HEK293 (cell line): ENCODE results near the gene SLIT1.

Experiments used
- CTCF ChIA-PET: fragments of 350-600 bp; formaldehyde crosslinking; extraction: SDS; loops from one replicate; lab custom pipeline; 2021; ENCODE audit warnings: antibody characterized with exemption; lab: Yijun Ruan, JAX
- POLR2A ChIA-PET: fragments of 300-600 bp; formaldehyde crosslinking; extraction: SDS; loops from one replicate; lab custom pipeline; 2020; ENCODE audit warnings: antibody characterized with exemption, inconsistent platforms; lab: Yijun Ruan, JAX
- H3K27ac ChIP-seq: fragments of 200-500 bp; sonication (Bioruptor generic); 2 replicates; pipeline ENCODE4 v1.5.1; 2014; ENCODE audit warnings: low read depth, low read length, control low read depth, inconsistent platforms; ENCODE audit errors: extremely low read depth
- H3K36me3 ChIP-seq, 2 experiments: fragments of 200-500 bp in 1 of 2; sonication (Bioruptor generic) in 1 of 2; 1 replicate in 1 of 2; 2 replicates in 1 of 2; pipeline ENCODE4 v1.5.1; 2014 to 2017; ENCODE audit warnings: inconsistent platforms in 2 of 2, low read length in 2 of 2; ENCODE audit not compliant: control insufficient read depth in 2 of 2, insufficient read depth in 1 of 2
- H3K4me1 ChIP-seq: fragments of 200-500 bp; sonication (Bioruptor generic); 2 replicates; pipeline ENCODE4 v1.5.1; 2014; ENCODE audit warnings: mild to moderate bottlenecking, low read length, inconsistent platforms; ENCODE audit not compliant: control insufficient read depth, insufficient read depth
- H3K4me3 ChIP-seq: 2 replicates; pipeline ENCODE4 v1.5.1; 2011; ENCODE audit warnings: low read depth, mild to moderate bottlenecking, control low read depth, low read length, moderate library complexity
- H3K9me3 ChIP-seq: fragments of 200-500 bp; sonication (Bioruptor generic); 2 replicates; pipeline ENCODE4 v1.5.1; 2014; ENCODE audit warnings: low read depth, low read length, inconsistent platforms; ENCODE audit not compliant: control insufficient read depth, insufficient read depth
- GLI2 ChIP-seq: fragments of 450-650 bp; formaldehyde crosslinking; IDR thresholded peaks from 2 replicates; pipeline ENCODE4; 2017; ENCODE audit warnings: missing biosample characterization, missing genetic modification characterization, low read depth, borderline replicate concordance
- KLF10 ChIP-seq: fragments of 450-650 bp; IDR thresholded peaks from 2 replicates; pipeline ENCODE4 v1.5.1; 2018; ENCODE audit warnings: missing biosample characterization, mild to moderate bottlenecking, missing genetic modification characterization
- TRIM28 ChIP-seq: IDR thresholded peaks from 2 replicates; pipeline ENCODE4 v1.6.1; 2011; ENCODE audit warnings: low read length, control low read depth, borderline replicate concordance
- ZIC2 ChIP-seq: fragments of 450-650 bp; formaldehyde crosslinking; IDR thresholded peaks from 2 replicates; pipeline ENCODE4 v1.5.1; 2016; ENCODE audit warnings: missing biosample characterization, missing genetic modification characterization
- ZNF157 ChIP-seq: fragments of 450-650 bp; formaldehyde crosslinking; IDR thresholded peaks from 2 replicates; pipeline ENCODE4 v1.5.1; 2016; ENCODE audit warnings: missing biosample characterization, missing genetic modification characterization
- ZNF19 ChIP-seq: fragments of 450-650 bp; formaldehyde crosslinking; IDR thresholded peaks from 2 replicates; pipeline ENCODE4; 2016; ENCODE audit warnings: missing biosample characterization, missing genetic modification characterization, low read depth
- ZNF23 ChIP-seq: fragments of 450-650 bp; formaldehyde crosslinking; IDR thresholded peaks from 2 replicates; pipeline ENCODE4 v1.5.1; 2016; ENCODE audit warnings: missing biosample characterization, missing genetic modification characterization, borderline replicate concordance
- ZNF311 ChIP-seq: fragments of 450-650 bp; formaldehyde crosslinking; IDR thresholded peaks from 2 replicates; pipeline ENCODE4 v1.5.1; 2017; ENCODE audit warnings: missing biosample characterization, missing genetic modification characterization, borderline replicate concordance
- ZNF394 ChIP-seq: fragments of 450-650 bp; formaldehyde crosslinking; IDR thresholded peaks from 2 replicates; pipeline ENCODE4 v1.5.1; 2016; ENCODE audit warnings: missing biosample characterization, missing genetic modification characterization, mild to moderate bottlenecking, moderate library complexity, borderline replicate concordance
- ZNF544 ChIP-seq: fragments of 450-650 bp; formaldehyde crosslinking; IDR thresholded peaks from 2 replicates; pipeline ENCODE4 v1.5.0; 2017; ENCODE audit warnings: missing biosample characterization, missing genetic modification characterization
- ZNF600 ChIP-seq: fragments of 450-650 bp; formaldehyde crosslinking; IDR thresholded peaks from 2 replicates; pipeline ENCODE4 v1.5.1; 2016; ENCODE audit warnings: missing biosample characterization, missing genetic modification characterization
- ZNF660 ChIP-seq: fragments of 450-650 bp; IDR thresholded peaks from 2 replicates; pipeline ENCODE4 v1.5.1; 2018; ENCODE audit warnings: missing biosample characterization, mild to moderate bottlenecking, missing genetic modification characterization
- TF ChIP-seq, protein P1 (sequence below): fragments of 450-650 bp; formaldehyde crosslinking; IDR thresholded peaks from 2 replicates; pipeline ENCODE4 v1.5.1; 2017; ENCODE audit warnings: missing biosample characterization, missing genetic modification characterization
- TF ChIP-seq, protein P2 (sequence below): fragments of 450-650 bp; formaldehyde crosslinking; IDR thresholded peaks from 2 replicates; pipeline ENCODE4 v1.5.1; 2017; ENCODE audit warnings: missing biosample characterization, missing genetic modification characterization
- TF ChIP-seq, protein P3 (sequence below): fragments of 450-650 bp; formaldehyde crosslinking; IDR thresholded peaks from 2 replicates; pipeline ENCODE4 v1.5.1; 2016; ENCODE audit warnings: missing biosample characterization, missing genetic modification characterization
- TF ChIP-seq, protein P4 (sequence below): fragments of 450-650 bp; formaldehyde crosslinking; IDR thresholded peaks from 2 replicates; pipeline ENCODE4 v1.5.1; 2016; ENCODE audit warnings: missing biosample characterization, missing genetic modification characterization
- TF ChIP-seq, protein P5 (sequence below): fragments of 450-650 bp; formaldehyde crosslinking; IDR thresholded peaks from 2 replicates; pipeline ENCODE4 v1.5.1; 2017; ENCODE audit warnings: missing biosample characterization, missing genetic modification characterization
- TF ChIP-seq, protein P6 (sequence below): fragments of 450-650 bp; formaldehyde crosslinking; IDR thresholded peaks from 2 replicates; pipeline ENCODE4 v1.5.1; 2016; ENCODE audit warnings: missing biosample characterization, missing genetic modification characterization
- TF ChIP-seq, protein P7 (sequence below): fragments of 450-650 bp; formaldehyde crosslinking; IDR thresholded peaks from 2 replicates; pipeline ENCODE4 v1.5.1; 2016; ENCODE audit warnings: missing biosample characterization, missing genetic modification characterization

SLIT1 gene

DNA sequence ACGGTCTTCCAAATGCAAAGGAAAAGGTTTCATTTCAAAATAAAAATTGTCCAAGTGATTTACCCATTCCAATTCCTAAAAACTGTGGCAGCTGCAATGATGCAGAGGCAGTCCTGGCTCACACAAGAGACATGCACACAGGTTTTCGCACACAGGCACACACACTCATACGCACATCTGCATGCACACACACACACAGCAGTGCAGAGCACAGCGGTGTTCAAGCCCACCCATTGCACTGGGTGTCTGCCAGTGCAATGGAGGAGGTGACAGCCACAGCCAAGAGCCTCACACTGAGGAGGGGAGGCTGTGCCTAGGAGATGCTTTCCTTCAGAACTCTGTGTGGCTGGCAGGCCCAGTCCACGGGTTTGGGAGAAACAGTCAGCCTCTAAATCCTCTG, 123.7 kb downstream of the SLIT1 start:
- POLR2A ChIA-PET = no interaction called here
- no peaks in the 10 kb centered on the region for H3K36me3 ChIP-seq
- CTCF ChIA-PET = interaction anchor here (1.3 to 7.2 kb wide), 4 partner anchors 9 to 692 kb away, joined by 3 to 46 read pairs (median 8); no protein-coding TSS in a partner anchor

More for the DNA sequence above, 123.7 kb downstream of the SLIT1 start:
- H3K27ac ChIP-seq = no peak overlapping the region
- H3K4me3 ChIP-seq = no peak overlapping the region
- no peak for TF ChIP-seq KLF10 (tag by site-specific recombination)
- TF ChIP-seq ZNF660 (tag by site-specific recombination) = no peak
- TF ChIP-seq, protein P1, sequence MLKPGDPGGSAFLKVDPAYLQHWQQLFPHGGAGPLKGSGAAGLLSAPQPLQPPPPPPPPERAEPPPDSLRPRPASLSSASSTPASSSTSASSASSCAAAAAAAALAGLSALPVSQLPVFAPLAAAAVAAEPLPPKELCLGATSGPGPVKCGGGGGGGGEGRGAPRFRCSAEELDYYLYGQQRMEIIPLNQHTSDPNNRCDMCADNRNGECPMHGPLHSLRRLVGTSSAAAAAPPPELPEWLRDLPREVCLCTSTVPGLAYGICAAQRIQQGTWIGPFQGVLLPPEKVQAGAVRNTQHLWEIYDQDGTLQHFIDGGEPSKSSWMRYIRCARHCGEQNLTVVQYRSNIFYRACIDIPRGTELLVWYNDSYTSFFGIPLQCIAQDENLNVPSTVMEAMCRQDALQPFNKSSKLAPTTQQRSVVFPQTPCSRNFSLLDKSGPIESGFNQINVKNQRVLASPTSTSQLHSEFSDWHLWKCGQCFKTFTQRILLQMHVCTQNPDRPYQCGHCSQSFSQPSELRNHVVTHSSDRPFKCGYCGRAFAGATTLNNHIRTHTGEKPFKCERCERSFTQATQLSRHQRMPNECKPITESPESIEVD (tag by site-specific recombination) = no peak
- TF ChIP-seq, protein P2, sequence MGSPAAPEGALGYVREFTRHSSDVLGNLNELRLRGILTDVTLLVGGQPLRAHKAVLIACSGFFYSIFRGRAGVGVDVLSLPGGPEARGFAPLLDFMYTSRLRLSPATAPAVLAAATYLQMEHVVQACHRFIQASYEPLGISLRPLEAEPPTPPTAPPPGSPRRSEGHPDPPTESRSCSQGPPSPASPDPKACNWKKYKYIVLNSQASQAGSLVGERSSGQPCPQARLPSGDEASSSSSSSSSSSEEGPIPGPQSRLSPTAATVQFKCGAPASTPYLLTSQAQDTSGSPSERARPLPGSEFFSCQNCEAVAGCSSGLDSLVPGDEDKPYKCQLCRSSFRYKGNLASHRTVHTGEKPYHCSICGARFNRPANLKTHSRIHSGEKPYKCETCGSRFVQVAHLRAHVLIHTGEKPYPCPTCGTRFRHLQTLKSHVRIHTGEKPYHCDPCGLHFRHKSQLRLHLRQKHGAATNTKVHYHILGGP (tag by site-specific recombination) = no peak
- TF ChIP-seq, protein P3, sequence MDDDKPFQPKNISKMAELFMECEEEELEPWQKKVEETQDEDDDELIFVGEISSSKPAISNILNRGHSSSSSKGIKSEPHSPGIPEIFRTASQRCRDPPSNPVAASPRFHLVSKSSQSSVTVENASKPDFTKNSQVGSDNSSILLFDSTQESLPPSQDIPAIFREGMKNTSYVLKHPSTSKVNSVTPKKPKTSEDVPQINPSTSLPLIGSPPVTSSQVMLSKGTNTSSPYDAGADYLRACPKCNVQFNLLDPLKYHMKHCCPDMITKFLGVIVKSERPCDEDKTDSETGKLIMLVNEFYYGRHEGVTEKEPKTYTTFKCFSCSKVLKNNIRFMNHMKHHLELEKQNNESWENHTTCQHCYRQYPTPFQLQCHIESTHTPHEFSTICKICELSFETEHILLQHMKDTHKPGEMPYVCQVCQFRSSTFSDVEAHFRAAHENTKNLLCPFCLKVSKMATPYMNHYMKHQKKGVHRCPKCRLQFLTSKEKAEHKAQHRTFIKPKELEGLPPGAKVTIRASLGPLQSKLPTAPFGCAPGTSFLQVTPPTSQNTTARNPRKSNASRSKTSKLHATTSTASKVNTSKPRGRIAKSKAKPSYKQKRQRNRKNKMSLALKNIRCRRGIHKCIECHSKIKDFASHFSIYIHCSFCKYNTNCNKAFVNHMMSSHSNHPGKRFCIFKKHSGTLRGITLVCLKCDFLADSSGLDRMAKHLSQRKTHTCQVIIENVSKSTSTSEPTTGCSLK = no peak
- TF ChIP-seq ZNF544 (tag by site-specific recombination) = no peak
- TF ChIP-seq TRIM28 = no peak
- TF ChIP-seq ZNF311 (tag by site-specific recombination) = no peak
- no peak for TF ChIP-seq ZNF23 (tag by site-specific recombination)
- no peak for TF ChIP-seq ZIC2 (tag by site-specific recombination)
- TF ChIP-seq, protein P4, sequence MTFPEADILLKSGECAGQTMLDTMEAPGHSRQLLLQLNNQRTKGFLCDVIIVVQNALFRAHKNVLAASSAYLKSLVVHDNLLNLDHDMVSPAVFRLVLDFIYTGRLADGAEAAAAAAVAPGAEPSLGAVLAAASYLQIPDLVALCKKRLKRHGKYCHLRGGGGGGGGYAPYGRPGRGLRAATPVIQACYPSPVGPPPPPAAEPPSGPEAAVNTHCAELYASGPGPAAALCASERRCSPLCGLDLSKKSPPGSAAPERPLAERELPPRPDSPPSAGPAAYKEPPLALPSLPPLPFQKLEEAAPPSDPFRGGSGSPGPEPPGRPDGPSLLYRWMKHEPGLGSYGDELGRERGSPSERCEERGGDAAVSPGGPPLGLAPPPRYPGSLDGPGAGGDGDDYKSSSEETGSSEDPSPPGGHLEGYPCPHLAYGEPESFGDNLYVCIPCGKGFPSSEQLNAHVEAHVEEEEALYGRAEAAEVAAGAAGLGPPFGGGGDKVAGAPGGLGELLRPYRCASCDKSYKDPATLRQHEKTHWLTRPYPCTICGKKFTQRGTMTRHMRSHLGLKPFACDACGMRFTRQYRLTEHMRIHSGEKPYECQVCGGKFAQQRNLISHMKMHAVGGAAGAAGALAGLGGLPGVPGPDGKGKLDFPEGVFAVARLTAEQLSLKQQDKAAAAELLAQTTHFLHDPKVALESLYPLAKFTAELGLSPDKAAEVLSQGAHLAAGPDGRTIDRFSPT = no peak
- no peak for TF ChIP-seq ZNF600
- TF ChIP-seq ZNF157 (tag by site-specific recombination) = no peak
- TF ChIP-seq GLI2 (tag by site-specific recombination) = no peak
- no peak for TF ChIP-seq ZNF19 (tag by site-specific recombination)
- TF ChIP-seq ZNF394 (tag by site-specific recombination) = no peak
- TF ChIP-seq, protein P5, sequence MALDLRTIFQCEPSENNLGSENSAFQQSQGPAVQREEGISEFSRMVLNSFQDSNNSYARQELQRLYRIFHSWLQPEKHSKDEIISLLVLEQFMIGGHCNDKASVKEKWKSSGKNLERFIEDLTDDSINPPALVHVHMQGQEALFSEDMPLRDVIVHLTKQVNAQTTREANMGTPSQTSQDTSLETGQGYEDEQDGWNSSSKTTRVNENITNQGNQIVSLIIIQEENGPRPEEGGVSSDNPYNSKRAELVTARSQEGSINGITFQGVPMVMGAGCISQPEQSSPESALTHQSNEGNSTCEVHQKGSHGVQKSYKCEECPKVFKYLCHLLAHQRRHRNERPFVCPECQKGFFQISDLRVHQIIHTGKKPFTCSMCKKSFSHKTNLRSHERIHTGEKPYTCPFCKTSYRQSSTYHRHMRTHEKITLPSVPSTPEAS = no peak
- TF ChIP-seq, protein P6, sequence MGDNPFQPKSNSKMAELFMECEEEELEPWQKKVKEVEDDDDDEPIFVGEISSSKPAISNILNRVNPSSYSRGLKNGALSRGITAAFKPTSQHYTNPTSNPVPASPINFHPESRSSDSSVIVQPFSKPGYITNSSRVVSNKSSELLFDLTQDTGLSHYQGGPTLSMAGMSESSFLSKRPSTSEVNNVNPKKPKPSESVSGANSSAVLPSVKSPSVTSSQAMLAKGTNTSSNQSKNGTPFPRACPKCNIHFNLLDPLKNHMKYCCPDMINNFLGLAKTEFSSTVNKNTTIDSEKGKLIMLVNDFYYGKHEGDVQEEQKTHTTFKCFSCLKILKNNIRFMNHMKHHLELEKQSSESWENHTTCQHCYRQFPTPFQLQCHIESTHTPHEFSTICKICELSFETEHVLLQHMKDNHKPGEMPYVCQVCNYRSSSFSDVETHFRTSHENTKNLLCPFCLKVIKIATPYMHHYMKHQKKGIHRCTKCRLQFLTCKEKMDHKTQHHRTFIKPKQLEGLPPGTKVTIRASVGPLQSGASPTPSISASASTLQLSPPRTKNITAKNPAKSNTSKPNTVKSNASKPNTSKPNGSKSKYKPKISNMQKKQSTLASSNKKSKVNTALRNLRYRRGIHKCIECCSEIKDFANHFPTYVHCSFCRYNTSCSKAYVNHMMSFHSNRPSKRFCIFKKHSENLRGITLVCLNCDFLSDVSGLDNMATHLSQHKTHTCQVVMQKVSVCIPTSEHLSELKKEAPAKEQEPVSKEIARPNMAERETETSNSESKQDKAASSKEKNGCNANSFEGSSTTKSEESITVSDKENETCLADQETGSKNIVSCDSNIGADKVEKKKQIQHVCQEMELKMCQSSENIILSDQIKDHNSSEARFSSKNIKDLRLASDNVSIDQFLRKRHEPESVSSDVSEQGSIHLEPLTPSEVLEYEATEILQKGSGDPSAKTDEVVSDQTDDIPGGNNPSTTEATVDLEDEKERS (tag by site-specific recombination) = no peak
- TF ChIP-seq, protein P7, sequence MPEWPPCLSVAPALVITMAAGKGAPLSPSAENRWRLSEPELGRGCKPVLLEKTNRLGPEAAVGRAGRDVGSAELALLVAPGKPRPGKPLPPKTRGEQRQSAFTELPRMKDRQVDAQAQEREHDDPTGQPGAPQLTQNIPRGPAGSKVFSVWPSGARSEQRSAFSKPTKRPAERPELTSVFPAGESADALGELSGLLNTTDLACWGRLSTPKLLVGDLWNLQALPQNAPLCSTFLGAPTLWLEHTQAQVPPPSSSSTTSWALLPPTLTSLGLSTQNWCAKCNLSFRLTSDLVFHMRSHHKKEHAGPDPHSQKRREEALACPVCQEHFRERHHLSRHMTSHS (tag by site-specific recombination) = no peak
- no peaks in the 10 kb centered on the region for H3K4me1 ChIP-seq
- H3K9me3 ChIP-seq = no peaks in the 10 kb centered on the region
